ENCODE measurements around the gene S1PR4. TPM values are rescaled to one million over a fixed set of nuclear protein-coding genes. Genes with fewer than 3 reads are reported as not detected.
"Not testable (repeated sequence)": the region's sequence is repeated elsewhere in the genome, so short reads cannot be mapped to it uniquely, and the experiment has no call there.

Gene S1PR4
- total and polyA plus RNA-seq, 2 experiments from 2014 or later, result not detected

DNA sequence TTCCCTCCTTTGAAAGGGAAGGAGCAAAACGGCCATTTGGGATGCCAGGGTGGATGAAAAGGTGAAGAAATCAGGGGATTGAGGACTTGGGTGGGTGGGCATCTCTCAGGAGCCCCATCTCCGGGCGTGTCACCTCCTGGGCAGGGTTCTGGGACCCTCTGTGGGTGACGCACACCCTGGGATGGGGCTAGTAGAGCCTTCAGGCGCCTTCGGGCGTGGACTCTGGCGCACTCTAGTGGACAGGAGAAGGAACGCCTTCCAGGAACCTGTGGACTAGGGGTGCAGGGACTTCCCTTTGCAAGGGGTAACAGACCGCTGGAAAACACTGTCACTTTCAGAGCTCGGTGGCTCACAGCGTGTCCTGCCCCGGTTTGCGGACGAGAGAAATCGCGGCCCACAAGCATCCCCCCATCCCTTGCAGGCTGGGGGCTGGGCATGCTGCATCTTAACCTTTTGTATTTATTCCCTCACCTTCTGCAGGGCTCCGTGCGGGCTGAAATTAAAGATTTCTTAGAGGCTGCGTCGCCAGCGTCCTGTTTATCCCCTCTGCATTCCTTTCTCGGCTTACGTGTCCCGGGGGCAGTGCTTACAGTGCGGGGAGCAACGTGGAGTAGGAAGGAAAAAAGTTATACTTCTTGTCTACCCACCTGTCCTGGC is 15.2 kb upstream of the S1PR4 start:
- H3K4me2 ChIP-seq (ENCODE audit: unreplicated experiment), result peak overlapping the region; percentile 43
- DNase-seq, result peak; percentile 74
- in situ Hi-C loops (cut with MboI), result loop anchor here (10.0 kb wide), 1 partner anchor 209 kb away; no protein-coding TSS in a partner anchor

GRCh38 chr19:3163943-3164342 is 14.6 kb upstream of the S1PR4 start:
- Histone ChIP-seq H3K9me2 (ENCODE audit: insufficient read depth) (no peaks in the 10 kb centered on the region), H3K4me1 (ENCODE audit: insufficient read depth) (no peaks in the 10 kb centered on the region), H3K27me3 (replicated peaks; ENCODE audit: insufficient read depth) (no peaks in the 10 kb centered on the region), H3K9me3 (ENCODE audit: low read depth) (no peaks in the 10 kb centered on the region), H3K79me2 (ENCODE audit: insufficient read depth) (no peaks in the 10 kb centered on the region), H3K4me3 (no peak overlapping the region), H3K36me3 (ENCODE audit: low read depth) (no peaks in the 10 kb centered on the region), H3K4me2 (ENCODE audit: unreplicated experiment) (no peak overlapping the region), H3K27ac (no peak overlapping the region), H4K20me1 (ENCODE audit: insufficient read depth) (no peaks in the 10 kb centered on the region), H3K9ac (no peak overlapping the region), H2AFZ (0 out of 2 replicates have a peak overlapping the region, but pooled peaks have one; percentile 73), H3F3A (ENCODE audit: insufficient read depth) (no peaks in the 10 kb centered on the region)
- no peak for DNase-seq
- in situ Hi-C loops (cut with MboI), result loop anchor here (10.0 kb wide), 1 partner anchor 209 kb away; no protein-coding TSS in a partner anchor
- TF ChIP-seq EZH2 (IDR thresholded peaks at IDR 0.05; ENCODE audit: insufficient read depth, poor library complexity, severe bottlenecking) (no peak), EZH2phosphoT487 (IDR thresholded peaks at IDR 0.05; ENCODE audit: insufficient read depth, low read depth) (no peak)
- 54 to 55% methylated on average over 7 of the region's 7 CpGs for WGBS, 2 experiments (ENCODE audit: low coverage in 1 of 2, low lambda C conversion rate in 2 of 2, missing lambda C conversion rate in 2 of 2)

More for the DNA sequence above, 15.2 kb upstream of the S1PR4 start:
- Histone ChIP-seq H3K4me1 (ENCODE audit: insufficient read depth) (no peaks in the 10 kb centered on the region), H4K20me1 (ENCODE audit: insufficient read depth) (no peaks in the 10 kb centered on the region), H3K9me2 (ENCODE audit: insufficient read depth) (no peaks in the 10 kb centered on the region), H3K27me3 (replicated peaks; ENCODE audit: insufficient read depth) (no peaks in the 10 kb centered on the region), H3K9me3 (ENCODE audit: low read depth) (no peaks in the 10 kb centered on the region), H3K36me3 (ENCODE audit: low read depth) (no peaks in the 10 kb centered on the region), H3K9ac (no peak overlapping the region), H3F3A (ENCODE audit: insufficient read depth) (no peaks in the 10 kb centered on the region), H2AFZ (peak overlapping the region; percentile 73), H3K4me3 (no peak overlapping the region), H3K79me2 (ENCODE audit: insufficient read depth) (no peaks in the 10 kb centered on the region), H3K27ac (no peak overlapping the region)
- TF ChIP-seq EZH2phosphoT487 (IDR thresholded peaks at IDR 0.05; ENCODE audit: insufficient read depth, low read depth) (no peak), EZH2 (IDR thresholded peaks at IDR 0.05; ENCODE audit: insufficient read depth, poor library complexity, severe bottlenecking) (no peak)
- WGBS, 2 experiments (ENCODE audit: low coverage in 1 of 2, low lambda C conversion rate in 2 of 2, missing lambda C conversion rate in 2 of 2), result 2 to 3% methylated on average over 27 of the region's 27 CpGs

- no peaks in the 10 kb centered on the region for H3K36me3 ChIP-seq (ENCODE audit: low read depth)
- H3K79me2 ChIP-seq (ENCODE audit: insufficient read depth), result no peaks in the 10 kb centered on the region
- H3K9ac ChIP-seq, result no peak overlapping the region
- H3K4me2 ChIP-seq (ENCODE audit: unreplicated experiment), result no peak overlapping the region
- no peak overlapping the region for H3K27ac ChIP-seq
- no peaks in the 10 kb centered on the region for H3K27me3 ChIP-seq (replicated peaks; ENCODE audit: insufficient read depth)
- H3K4me1 ChIP-seq (ENCODE audit: insufficient read depth), result no peaks in the 10 kb centered on the region
- TF ChIP-seq EZH2 (IDR thresholded peaks at IDR 0.05; ENCODE audit: insufficient read depth, poor library complexity, severe bottlenecking), result no peak
- TF ChIP-seq EZH2phosphoT487 (IDR thresholded peaks at IDR 0.05; ENCODE audit: insufficient read depth, low read depth), result no peak
- H4K20me1 ChIP-seq (ENCODE audit: insufficient read depth), result no peaks in the 10 kb centered on the region
- no peak for DNase-seq
- no peak overlapping the region for H2AFZ ChIP-seq
- H3K4me3 ChIP-seq, result no peak overlapping the region
- no peaks in the 10 kb centered on the region for H3K9me3 ChIP-seq (ENCODE audit: low read depth)
- 48 to 52% methylated on average over 13 of the region's 13 CpGs for WGBS, 2 experiments (ENCODE audit: low coverage in 1 of 2, low lambda C conversion rate in 2 of 2, missing lambda C conversion rate in 2 of 2)
- H3F3A ChIP-seq (ENCODE audit: insufficient read depth), result no peaks in the 10 kb centered on the region
- no peaks in the 10 kb centered on the region for H3K9me2 ChIP-seq (ENCODE audit: insufficient read depth)
- in situ Hi-C loops (cut with MboI), result loop anchor here (10.0 kb wide), 1 partner anchor 213 kb away; no protein-coding TSS in a partner anchor
These were observed 10.9 kb upstream of the S1PR4 start for GRCh38 chr19:3167533-3168272.

GRCh38 chr19:3171894-3172672 is 6.5 kb upstream of the S1PR4 start:
- TF ChIP-seq EZH2phosphoT487 (IDR thresholded peaks at IDR 0.05; ENCODE audit: insufficient read depth, low read depth) (no peak), EZH2 (IDR thresholded peaks at IDR 0.05; ENCODE audit: insufficient read depth, poor library complexity, severe bottlenecking) (no peak)
- Histone ChIP-seq H3K9ac (no peak overlapping the region), H3K9me3 (ENCODE audit: low read depth) (no peaks in the 10 kb centered on the region), H3K4me3 (no peak overlapping the region), H3K27me3 (replicated peaks; ENCODE audit: insufficient read depth) (no peaks in the 10 kb centered on the region), H3K9me2 (ENCODE audit: insufficient read depth) (no peaks in the 10 kb centered on the region), H3F3A (ENCODE audit: insufficient read depth) (no peaks in the 10 kb centered on the region), H3K27ac (no peak overlapping the region), H3K4me2 (ENCODE audit: unreplicated experiment) (no peak overlapping the region), H3K36me3 (ENCODE audit: low read depth) (no peaks in the 10 kb centered on the region), H3K79me2 (ENCODE audit: insufficient read depth) (no peaks in the 10 kb centered on the region), H2AFZ (no peak overlapping the region), H3K4me1 (ENCODE audit: insufficient read depth) (peaks cover 10% of the 10 kb centered on the region), H4K20me1 (ENCODE audit: insufficient read depth) (no peaks in the 10 kb centered on the region)
- peak; percentile 23 for DNase-seq
- 87 to 96% methylated on average over 8 to 15 of the region's 15 CpGs for WGBS, 2 experiments (ENCODE audit: low coverage in 1 of 2, low lambda C conversion rate in 2 of 2, missing lambda C conversion rate in 2 of 2)
- in situ Hi-C loops (cut with MboI), result no loop called here

- 81 to 90% methylated on average over 3 to 6 of the region's 6 CpGs for WGBS, 2 experiments (ENCODE audit: low coverage in 1 of 2, low lambda C conversion rate in 2 of 2, missing lambda C conversion rate in 2 of 2)
These were observed 5.9 kb upstream of the S1PR4 start for GRCh38 chr19:3172673-3173000.

More at GRCh38 chr19:3172673-3173000, 5.9 kb upstream of the S1PR4 start:
- H3K79me2 ChIP-seq (ENCODE audit: insufficient read depth); in situ Hi-C loops (cut with MboI); DNase-seq; H3K9me3 ChIP-seq (ENCODE audit: low read depth); H3K9me2 ChIP-seq (ENCODE audit: insufficient read depth); H3K36me3 ChIP-seq (ENCODE audit: low read depth); H3K9ac ChIP-seq; H3K4me3 ChIP-seq; H3K27me3 ChIP-seq (replicated peaks; ENCODE audit: insufficient read depth); H2AFZ ChIP-seq; H3F3A ChIP-seq (ENCODE audit: insufficient read depth); H4K20me1 ChIP-seq (ENCODE audit: insufficient read depth); H3K27ac ChIP-seq; H3K4me2 ChIP-seq (ENCODE audit: unreplicated experiment): not testable (repeated sequence)
- peaks cover 14% of the 10 kb centered on the region for H3K4me1 ChIP-seq (ENCODE audit: insufficient read depth)
